Measurements from ENCODE around the gene PITX1. TPM values are rescaled to one million over a fixed set of nuclear protein-coding genes. Genes with fewer than 3 reads are reported as not detected.

The PITX1 gene
- polyA plus RNA-seq, 1 donor: 4.6 TPM

- DNase-seq: no peak
Measured at GRCh38 chr5:135062216-135063055, 28.4 kb upstream of the PITX1 start.

DNA sequence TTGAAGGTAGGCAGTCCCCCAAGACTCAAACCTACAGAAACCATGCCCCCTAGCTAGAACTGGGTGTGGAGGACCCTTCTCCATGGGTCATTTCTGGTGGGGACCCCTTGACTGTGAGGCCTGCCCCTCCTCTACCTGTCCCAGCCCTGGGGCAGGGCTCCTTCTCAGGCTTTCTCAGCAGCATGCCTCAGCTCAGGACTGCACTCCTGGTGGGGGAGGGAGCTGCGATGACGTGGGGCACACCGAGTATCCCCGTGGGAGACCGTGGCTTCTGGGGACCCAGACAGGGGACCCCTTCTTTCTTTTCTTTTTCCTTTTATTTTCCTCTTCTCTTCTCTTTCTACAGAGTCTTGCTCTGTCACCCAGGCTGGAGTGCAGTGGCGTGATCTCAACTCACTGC lies 27.0 kb upstream of the PITX1 start:
- no peak for DNase-seq

- no peak for DNase-seq
Measured at GRCh38 chr5:135060021-135060420, 26.0 kb upstream of the PITX1 start.

- DNase-seq: no peak
Measured at GRCh38 chr5:135059000-135059923, 25.2 kb upstream of the PITX1 start.

- DNase-seq: no peak
Measured at GRCh38 chr5:135058331-135058732, 24.3 kb upstream of the PITX1 start.

DNA sequence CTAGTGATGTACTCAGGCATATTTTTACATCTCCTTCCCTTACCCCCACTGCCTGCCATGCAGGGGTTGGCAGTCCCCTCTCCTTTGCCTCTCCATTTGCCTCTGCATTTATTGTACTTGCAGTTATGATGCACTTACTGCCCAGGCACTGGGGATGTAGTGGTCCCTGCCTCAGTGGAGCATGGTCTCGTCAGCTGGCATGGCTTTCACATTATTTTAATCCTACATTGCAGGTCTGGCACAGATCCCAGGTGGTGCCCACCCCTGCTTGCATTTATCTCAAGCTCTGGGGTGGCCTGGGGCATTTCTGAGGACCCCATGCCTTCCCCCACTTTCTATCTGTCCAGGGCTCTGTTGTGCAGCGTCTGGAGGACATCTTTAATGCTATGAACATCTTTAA lies 23.2 kb upstream of the PITX1 start:
- no peak for DNase-seq

GRCh38 chr5:135056316-135057030 lies 22.4 kb upstream of the PITX1 start:
- no peak for DNase-seq

DNA sequence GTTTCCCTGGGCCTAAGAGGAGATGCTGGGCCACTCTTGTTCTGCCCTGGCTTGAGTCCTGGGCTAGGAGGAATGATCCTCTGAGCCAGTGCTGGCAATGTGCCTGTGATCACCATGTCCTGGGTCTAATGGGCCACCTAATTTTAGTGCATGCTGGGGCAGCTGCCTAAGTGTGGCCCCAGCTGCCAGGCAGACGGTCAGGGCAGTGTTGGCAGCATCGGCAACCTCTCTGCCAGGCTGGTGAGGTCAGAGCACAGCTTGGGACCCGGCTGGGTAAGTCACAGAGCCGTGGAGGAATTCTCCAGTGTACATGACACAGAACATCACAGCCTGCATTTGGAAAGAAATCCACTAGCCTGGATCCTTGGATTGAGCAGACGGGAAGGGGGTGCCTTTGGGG lies 21.4 kb upstream of the PITX1 start:
- no peak for DNase-seq

DNA sequence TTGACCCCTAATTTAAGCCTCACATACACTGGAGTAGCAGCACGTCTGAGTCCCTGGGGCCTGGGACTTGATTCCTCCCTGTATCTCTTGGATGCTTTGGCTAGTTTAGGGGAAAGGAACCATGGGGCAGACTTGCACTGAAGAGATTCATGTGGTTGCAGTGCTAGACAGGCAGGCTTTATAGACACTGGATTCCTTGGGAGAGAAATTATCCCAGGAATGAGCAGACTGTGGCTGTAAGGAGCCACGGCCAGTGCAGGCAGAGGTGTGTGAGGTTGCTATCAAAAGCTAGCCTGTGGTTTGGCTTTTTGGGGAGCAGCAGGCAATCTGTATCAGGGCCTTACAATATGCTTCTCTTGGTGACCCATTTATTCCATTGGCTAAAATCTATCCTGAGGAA lies 20.5 kb upstream of the PITX1 start:
- no peak for DNase-seq

GRCh38 chr5:135053989-135054388 lies 20.0 kb upstream of the PITX1 start:
- DNase-seq: no peak

- no peak for DNase-seq
Measured at GRCh38 chr5:135053278-135053677, 19.2 kb upstream of the PITX1 start.

- DNase-seq: no peak
Measured at GRCh38 chr5:135052511-135053145, 18.6 kb upstream of the PITX1 start.

- no peak for DNase-seq
Measured at GRCh38 chr5:135051872-135052271, 17.8 kb upstream of the PITX1 start.

GRCh38 chr5:135051399-135051798 lies 17.4 kb upstream of the PITX1 start:
- no peak for DNase-seq

GRCh38 chr5:135050244-135050767 lies 16.3 kb upstream of the PITX1 start:
- DNase-seq: no peak

DNA sequence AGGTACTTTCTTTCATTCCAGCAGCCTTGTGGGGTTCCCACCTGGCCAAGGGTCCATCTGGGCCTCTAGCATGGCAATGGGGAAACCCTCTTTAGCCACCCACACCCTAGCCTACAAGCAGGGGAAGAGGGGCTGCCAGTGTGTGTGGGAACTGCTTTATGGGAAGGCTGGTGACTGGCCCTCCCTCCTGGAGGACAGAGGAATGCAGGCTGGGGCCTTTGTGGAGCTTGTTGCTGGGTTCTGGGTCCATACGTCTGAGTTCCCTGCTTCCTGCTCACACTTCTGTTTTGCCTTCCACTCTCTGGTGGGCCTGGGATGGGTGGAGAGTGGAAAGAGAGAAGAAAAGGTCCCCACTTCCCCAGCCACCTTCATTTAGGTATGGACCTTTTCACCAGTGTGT lies 14.9 kb upstream of the PITX1 start:
- no peak for DNase-seq

GRCh38 chr5:135048286-135048685 lies 14.3 kb upstream of the PITX1 start:
- DNase-seq: no peak

GRCh38 chr5:135047347-135047695 lies 13.3 kb upstream of the PITX1 start:
- DNase-seq: no peak

DNA sequence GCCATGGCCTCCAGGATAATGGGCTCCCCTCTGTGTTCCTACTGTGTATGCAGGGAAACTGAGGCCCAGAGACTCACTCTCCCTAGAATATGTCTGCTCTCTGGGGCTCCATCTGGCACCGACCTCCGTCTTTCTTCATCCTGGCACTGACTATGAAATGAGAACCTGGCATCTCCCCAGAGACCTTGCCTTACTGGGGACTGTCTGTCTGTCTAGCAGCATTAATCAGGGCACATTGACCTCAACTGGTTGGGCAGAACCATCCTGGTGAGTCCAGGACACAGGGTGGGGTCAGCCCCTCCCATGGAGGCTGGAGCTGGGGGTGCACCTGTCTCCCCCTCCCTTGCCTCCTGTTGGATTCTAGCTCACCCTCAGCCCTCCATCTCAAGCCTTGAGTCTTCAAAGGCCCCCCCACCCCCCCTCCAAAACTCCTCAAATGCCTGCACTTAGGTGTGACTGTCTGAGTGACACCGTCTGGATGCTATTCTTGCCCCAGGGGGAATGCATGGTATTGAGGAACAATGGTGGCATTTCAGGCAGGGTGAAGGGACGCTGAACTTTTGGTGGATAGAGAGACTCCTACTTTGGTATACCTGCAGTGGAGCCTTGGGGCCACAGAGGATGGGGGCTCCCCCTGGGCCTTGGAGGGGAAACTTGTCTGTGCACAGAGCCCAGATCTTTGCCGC lies 12.8 kb upstream of the PITX1 start:
- DNase-seq: no peak

GRCh38 chr5:135045488-135045887 lies 11.5 kb upstream of the PITX1 start:
- DNase-seq: no peak

- DNase-seq: no peak
Measured at GRCh38 chr5:135042595-135042994, 8.6 kb upstream of the PITX1 start.

- no peak for DNase-seq
Measured at GRCh38 chr5:135041726-135042125, 7.7 kb upstream of the PITX1 start.

Data from hindlimb muscle (tissue), 1 donor.